Right lobe of liver (tissue), 4 donors: ENCODE measurements around the gene LAMA1.

Source experiments
- POLR2A ChIP-seq: fragments of 450-650 bp; IDR thresholded peaks from one replicate; pipeline ENCODE4 v1.6.1; 2017; ENCODE audit warnings: antibody characterized with exemption, mild to moderate bottlenecking
- TF ChIP-seq, protein P1 (sequence below), 4 donors: fragments of 200-600 bp in 3 of 4; fragments of 450-650 bp in 1 of 4; IDR thresholded peaks; one replicate each; pipeline versions ENCODE4 v1.5.1 to v1.8.0; 2016 to 2022; ENCODE audit warnings: antibody characterized with exemption in 4 of 4, mild to moderate bottlenecking in 2 of 4
- donor health status: DM: no; HTN: no; CAD: no.
- donor health status: DM: no; HTN: no; CAD: no.
- donor health status: DM: no; HTN: yes; CAD: no.

DNA sequence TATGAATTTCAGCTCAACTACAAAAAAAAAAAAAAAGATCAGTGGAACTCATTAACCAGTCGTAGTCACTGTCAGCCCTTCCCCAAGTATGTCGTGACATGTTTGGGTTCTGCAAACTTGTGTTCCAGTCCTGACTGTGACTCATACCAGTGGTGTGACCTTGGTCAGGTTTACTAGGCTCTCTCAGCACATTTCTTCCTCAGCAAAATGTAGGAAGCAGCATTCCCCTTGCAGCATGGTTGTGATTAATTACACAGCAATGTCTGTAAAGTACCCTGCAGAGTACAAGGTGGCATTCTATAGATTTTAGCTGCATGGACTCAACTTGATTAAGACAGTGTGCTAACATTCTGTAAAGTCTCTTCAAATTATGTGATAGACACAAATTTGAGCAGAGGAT, 156.9 kb downstream of the LAMA1 start:
- TF ChIP-seq, protein P1, sequence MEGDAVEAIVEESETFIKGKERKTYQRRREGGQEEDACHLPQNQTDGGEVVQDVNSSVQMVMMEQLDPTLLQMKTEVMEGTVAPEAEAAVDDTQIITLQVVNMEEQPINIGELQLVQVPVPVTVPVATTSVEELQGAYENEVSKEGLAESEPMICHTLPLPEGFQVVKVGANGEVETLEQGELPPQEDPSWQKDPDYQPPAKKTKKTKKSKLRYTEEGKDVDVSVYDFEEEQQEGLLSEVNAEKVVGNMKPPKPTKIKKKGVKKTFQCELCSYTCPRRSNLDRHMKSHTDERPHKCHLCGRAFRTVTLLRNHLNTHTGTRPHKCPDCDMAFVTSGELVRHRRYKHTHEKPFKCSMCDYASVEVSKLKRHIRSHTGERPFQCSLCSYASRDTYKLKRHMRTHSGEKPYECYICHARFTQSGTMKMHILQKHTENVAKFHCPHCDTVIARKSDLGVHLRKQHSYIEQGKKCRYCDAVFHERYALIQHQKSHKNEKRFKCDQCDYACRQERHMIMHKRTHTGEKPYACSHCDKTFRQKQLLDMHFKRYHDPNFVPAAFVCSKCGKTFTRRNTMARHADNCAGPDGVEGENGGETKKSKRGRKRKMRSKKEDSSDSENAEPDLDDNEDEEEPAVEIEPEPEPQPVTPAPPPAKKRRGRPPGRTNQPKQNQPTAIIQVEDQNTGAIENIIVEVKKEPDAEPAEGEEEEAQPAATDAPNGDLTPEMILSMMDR (IDR thresholded peaks at IDR 0.05): no peak
- no peak for TF ChIP-seq POLR2A
